Ishikawa (cell line): ENCODE measurements around the gene RIPOR3.

Experiments used
- CEBPB ChIP-seq: IDR thresholded peaks from 2 replicates; pipeline ENCODE4 v1.6.1; 2012
- EP300 ChIP-seq: IDR thresholded peaks from 2 replicates; pipeline ENCODE4 v1.6.1; 2012; ENCODE audit warnings: borderline replicate concordance
- TF ChIP-seq, protein P1 (sequence below): IDR thresholded peaks from 2 replicates; pipeline ENCODE4 v1.6.1; 2012; ENCODE audit warnings: low read depth, mild to moderate bottlenecking

DNA sequence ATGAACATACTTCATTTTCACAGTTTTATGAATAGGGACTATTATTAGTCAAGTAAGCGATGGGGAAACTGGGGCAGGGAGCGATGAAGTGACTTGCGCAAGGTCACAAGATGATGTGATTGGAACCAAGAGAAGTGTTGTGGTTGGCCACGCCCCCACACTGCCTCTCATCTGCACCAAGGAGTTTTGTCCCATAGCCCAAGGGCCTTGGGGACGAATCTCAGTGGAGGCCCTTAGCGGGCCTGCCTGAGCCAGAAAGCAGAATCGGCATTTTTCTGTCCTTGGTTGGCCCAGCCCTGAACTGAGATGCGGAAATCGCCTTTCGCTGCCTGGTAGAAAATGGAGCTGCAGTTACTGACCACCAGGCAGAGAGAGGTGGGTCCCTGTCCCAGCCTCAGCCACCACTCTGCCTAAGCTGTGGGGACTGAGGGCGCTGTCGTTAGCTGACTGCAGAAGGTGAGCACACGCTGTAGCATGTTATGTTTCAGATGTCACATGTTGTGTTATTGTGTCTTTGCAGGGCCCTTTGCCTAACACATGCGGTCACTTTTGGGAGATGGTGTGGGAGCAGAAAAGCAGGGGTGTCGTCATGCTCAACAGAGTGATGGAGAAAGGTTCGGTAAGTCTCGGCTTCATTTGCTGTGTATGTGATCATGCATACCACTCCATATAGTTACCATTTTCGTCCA, 123.3 kb downstream of the RIPOR3 start:
- TF ChIP-seq CEBPB (no peak), EP300 (no peak)
- TF ChIP-seq, protein P1, sequence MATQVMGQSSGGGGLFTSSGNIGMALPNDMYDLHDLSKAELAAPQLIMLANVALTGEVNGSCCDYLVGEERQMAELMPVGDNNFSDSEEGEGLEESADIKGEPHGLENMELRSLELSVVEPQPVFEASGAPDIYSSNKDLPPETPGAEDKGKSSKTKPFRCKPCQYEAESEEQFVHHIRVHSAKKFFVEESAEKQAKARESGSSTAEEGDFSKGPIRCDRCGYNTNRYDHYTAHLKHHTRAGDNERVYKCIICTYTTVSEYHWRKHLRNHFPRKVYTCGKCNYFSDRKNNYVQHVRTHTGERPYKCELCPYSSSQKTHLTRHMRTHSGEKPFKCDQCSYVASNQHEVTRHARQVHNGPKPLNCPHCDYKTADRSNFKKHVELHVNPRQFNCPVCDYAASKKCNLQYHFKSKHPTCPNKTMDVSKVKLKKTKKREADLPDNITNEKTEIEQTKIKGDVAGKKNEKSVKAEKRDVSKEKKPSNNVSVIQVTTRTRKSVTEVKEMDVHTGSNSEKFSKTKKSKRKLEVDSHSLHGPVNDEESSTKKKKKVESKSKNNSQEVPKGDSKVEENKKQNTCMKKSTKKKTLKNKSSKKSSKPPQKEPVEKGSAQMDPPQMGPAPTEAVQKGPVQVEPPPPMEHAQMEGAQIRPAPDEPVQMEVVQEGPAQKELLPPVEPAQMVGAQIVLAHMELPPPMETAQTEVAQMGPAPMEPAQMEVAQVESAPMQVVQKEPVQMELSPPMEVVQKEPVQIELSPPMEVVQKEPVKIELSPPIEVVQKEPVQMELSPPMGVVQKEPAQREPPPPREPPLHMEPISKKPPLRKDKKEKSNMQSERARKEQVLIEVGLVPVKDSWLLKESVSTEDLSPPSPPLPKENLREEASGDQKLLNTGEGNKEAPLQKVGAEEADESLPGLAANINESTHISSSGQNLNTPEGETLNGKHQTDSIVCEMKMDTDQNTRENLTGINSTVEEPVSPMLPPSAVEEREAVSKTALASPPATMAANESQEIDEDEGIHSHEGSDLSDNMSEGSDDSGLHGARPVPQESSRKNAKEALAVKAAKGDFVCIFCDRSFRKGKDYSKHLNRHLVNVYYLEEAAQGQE = no peak
